ENCODE measurements around the gene ATP8B3. TPM values are rescaled to one million over a fixed set of nuclear protein-coding genes. Genes with fewer than 3 reads are reported as not detected.

The ATP8B3 gene
- total and polyA plus RNA-seq, 2 experiments from 2014 or later, result 2.1 to 6.0 TPM

GRCh38 chr19:1824252-1824622 lies 12.2 kb upstream of the ATP8B3 start (continued):
- no peak for TF ChIP-seq ZNF462 (CRISPR knock-in tag; IDR thresholded peaks at IDR 0.05)

GRCh38 chr19:1823539-1824251 lies 11.6 kb upstream of the ATP8B3 start:
- H3K27me3 ChIP-seq (ENCODE audit: insufficient read depth), result no peaks in the 10 kb centered on the region
- ATAC-seq (no peak), DNase-seq (ENCODE audit: low spot score) (no peak)
- Mint-ChIP-seq H3K4me3 (no peak overlapping the region), H3K36me3 (ENCODE audit: low read depth) (peaks cover 34% of the 10 kb centered on the region), H3K27me3 (ENCODE audit: insufficient read depth, low read depth, poor library complexity) (peaks cover 4% of the 10 kb centered on the region), H3K27ac (no peak overlapping the region), H3K9me3 (no peaks in the 10 kb centered on the region), H3K4me1 (peaks cover 8% of the 10 kb centered on the region)
- no peak overlapping the region for H3K4me2 ChIP-seq
- H4K20me1 ChIP-seq (replicated peaks; ENCODE audit: insufficient read depth), result no peaks in the 10 kb centered on the region
- no peaks in the 10 kb centered on the region for H3K36me3 ChIP-seq (ENCODE audit: insufficient read depth)
- H3K27ac ChIP-seq (ENCODE audit: low read depth), result no peak overlapping the region
- no peaks in the 10 kb centered on the region for H3K79me2 ChIP-seq (replicated peaks; ENCODE audit: insufficient read depth)
- H3K4me1 ChIP-seq (ENCODE audit: insufficient read depth), result no peaks in the 10 kb centered on the region
- no peak overlapping the region for H3K4me3 ChIP-seq
- H3F3A ChIP-seq (replicated peaks; ENCODE audit: low read depth), result 0 out of 2 replicates have a peak, but pooled peaks cover 4% of the 10 kb centered on the region
- no peak for TF ChIP-seq STAT1 (IDR thresholded peaks at IDR 0.05; ENCODE audit: unreplicated experiment)
- no peak for TF ChIP-seq ZNF114 (CRISPR knock-in tag; IDR thresholded peaks at IDR 0.05)
- TF ChIP-seq POLR2AphosphoS5 (IDR thresholded peaks at IDR 0.05; ENCODE audit: low read depth), result no peak
- TF ChIP-seq EZH2 (IDR thresholded peaks at IDR 0.05; ENCODE audit: low read depth, unreplicated experiment), result no peak
- TF ChIP-seq CTCF (conservative IDR thresholded peaks at IDR 0.05; ENCODE audit: low read depth in 2 of 2), result no peak
- H2AFZ ChIP-seq, result no peak overlapping the region
- H3K9me2 ChIP-seq (ENCODE audit: insufficient read depth), result no peaks in the 10 kb centered on the region

Measured in GM23338 (cell line).